HG03442 (cell line): ENCODE data around the gene ESRRA.
A peak's percentile ranks its signal among the peaks of the same experiment; 100 is the strongest.
"Not testable (repeated sequence)": the region's sequence is repeated elsewhere in the genome, so short reads cannot be mapped to it uniquely, and the experiment has no call there.

Source experiments
- ATAC-seq: cut with Tn5 transposase; IDR thresholded peaks from one replicate; pipeline ENCODE4 v1.9.1; 2021; ENCODE audit warnings: mild to moderate bottlenecking, moderate library complexity; ENCODE audit not compliant: unreplicated experiment

Gene ESRRA

DNA sequence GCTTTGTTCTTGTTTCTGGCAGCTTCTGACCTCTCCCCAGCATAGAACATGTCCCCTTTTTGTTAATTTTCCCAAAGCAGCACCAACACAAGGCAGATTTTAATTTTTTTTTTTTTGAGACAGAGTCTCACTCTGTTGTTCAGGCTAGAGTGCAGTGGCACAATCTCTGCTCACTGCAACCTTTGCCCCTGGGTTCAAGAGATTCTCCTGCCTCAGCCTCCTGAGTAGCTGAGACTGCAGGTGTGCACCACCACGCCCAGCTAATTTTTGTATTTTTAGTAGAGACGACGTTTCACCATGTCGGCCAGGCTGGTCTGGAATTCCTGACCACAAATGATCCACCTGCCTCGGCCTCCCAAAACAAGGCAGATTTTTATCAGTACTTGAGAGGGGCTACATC lies 2.5 kb downstream of the ESRRA start:
- not testable (repeated sequence) for ATAC-seq

DNA sequence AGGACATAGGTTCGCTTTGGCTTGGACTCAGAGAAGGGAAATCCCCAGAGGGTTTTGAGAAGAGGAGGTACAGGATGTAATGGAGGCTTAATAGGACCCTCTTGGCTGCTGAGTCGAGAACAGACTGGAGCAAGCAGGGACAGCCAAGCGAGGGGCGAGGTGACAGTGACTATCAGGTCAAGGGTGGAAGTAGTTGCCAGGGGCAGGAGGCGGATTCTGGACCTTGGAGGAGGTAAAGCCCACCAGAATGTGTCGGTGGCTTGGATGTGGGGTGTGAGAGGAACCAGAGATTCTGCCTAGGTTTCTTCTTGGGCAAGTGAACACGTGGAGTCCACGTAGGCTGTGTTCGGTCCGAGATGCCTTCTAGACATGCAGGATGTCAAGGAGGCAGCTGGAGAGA lies 7.6 kb downstream of the ESRRA start:
- ATAC-seq = no peak

DNA sequence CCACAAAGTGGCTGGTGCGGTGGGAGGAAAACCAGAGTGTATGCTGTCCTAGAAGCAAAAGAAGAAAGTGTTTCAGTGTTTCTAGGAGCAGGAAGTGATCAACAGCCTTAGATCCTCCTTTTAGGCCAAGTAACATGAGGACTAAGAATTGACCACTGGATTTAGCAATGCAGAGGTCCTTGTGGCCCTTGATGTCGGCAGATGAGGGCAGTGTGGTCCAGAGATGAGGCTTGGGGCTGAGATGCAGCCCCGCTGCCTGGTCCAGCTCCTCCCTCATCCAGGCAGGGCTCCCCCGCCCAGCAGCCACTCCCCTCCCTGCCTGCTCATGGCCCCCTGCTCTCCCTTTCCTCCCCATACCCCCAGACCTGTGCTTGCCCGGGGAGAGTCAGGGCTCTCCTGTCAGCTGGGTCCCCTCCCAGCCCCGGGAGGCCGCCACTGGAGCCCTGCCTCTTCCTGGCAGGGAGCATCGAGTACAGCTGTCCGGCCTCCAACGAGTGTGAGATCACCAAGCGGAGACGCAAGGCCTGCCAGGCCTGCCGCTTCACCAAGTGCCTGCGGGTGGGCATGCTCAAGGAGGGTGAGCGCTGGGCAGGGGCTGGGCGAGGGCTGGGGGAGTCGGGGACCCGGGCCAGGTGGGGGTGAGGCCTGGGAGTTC lies 8.3 kb downstream of the ESRRA start:
- no peak for ATAC-seq

DNA sequence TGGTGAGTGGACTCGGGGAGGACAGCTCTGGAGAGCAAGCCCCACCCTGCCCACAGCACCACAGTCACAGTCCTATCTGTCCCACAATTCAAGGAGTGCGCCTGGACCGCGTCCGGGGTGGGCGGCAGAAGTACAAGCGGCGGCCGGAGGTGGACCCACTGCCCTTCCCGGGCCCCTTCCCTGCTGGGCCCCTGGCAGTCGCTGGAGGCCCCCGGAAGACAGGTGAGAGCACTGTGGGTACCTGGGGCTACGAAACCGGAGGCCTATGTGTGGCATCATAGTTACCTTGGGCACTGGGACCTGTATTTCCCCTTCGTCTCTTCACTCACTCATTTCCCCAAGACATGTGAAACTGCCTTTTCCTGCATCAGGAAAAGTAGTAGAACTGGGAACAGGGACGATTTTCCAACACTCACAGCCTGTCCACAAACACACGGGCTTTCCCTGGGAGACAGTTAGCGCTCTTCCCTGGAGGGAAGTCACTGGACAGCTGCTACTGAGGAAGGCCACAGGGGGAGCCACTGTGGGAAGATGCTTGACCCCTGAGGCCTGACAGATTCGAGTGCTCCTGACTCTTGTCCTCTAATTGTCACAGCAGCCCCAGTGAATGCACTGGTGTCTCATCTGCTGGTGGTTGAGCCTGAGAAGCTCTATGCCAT lies 9.0 kb downstream of the ESRRA start:
- no peak for ATAC-seq

DNA sequence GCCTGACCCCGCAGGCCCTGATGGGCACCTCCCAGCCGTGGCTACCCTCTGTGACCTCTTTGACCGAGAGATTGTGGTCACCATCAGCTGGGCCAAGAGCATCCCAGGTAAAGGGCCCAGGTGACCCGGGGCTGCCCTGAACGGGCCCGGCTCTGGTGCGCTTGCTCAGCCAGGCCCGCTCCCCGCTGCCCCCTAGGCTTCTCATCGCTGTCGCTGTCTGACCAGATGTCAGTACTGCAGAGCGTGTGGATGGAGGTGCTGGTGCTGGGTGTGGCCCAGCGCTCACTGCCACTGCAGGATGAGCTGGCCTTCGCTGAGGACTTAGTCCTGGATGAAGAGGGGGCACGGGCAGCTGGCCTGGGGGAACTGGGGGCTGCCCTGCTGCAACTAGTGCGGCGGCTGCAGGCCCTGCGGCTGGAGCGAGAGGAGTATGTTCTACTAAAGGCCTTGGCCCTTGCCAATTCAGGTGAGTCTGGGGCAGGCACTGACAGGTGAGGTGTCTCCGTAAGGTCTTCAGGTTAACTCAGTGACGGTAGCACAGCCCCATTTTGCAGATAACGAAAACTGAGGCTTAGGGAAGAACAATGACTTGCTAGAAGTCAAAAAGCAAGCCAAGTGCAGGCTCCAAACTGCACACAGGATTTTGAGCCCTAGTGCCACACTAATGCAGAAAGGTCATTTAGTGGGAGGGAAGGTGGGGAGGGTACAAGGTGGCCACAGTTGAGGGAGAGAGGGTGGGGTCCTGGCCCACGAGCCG lies 9.7 kb downstream of the ESRRA start:
- ATAC-seq = no peak

DNA sequence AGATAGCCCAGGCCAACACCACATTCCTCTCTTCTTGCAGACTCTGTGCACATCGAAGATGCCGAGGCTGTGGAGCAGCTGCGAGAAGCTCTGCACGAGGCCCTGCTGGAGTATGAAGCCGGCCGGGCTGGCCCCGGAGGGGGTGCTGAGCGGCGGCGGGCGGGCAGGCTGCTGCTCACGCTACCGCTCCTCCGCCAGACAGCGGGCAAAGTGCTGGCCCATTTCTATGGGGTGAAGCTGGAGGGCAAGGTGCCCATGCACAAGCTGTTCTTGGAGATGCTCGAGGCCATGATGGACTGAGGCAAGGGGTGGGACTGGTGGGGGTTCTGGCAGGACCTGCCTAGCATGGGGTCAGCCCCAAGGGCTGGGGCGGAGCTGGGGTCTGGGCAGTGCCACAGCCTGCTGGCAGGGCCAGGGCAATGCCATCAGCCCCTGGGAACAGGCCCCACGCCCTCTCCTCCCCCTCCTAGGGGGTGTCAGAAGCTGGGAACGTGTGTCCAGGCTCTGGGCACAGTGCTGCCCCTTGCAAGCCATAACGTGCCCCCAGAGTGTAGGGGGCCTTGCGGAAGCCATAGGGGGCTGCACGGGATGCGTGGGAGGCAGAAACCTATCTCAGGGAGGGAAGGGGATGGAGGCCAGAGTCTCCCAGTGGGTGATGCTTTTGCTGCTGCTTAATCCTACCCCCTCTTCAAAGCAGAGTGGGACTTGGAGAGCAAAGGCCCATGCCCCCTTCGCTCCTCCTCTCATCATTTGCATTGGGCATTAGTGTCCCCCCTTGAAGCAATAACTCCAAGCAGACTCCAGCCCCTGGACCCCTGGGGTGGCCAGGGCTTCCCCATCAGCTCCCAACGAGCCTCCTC lies 10.6 kb downstream of the ESRRA start:
- not testable (repeated sequence) for ATAC-seq

DNA sequence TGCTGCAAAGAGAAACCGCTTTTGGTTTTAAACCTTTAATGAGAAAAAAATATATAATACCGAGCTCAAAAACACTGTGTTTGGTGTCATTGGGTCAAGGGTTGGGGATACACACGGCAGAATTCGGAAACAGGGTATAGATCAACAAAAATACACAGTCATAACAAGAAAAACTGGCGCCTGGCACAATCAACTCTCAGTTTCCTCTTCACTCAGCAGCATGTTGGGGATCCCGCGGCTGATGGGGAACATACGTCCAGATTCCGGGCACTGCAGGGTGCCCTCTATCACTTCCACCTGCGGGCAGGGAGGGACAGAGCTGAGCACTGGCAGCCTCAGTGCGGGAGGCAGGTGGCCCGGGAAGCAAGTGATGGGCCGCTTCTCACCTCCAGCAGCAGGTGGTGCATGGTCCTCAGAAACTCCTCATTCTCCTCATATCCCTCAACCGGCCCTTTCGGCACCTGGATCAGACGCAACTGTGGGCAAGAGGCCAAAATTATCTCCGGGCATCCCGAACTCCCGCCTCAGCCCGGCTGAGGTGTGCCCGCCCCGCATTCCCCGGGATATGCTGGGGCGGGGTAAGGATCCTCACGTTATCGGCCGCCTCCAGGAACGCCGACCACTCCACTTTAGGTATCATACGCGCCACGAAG lies 11.5 kb downstream of the ESRRA start:
- ATAC-seq = peak; percentile 0

DNA sequence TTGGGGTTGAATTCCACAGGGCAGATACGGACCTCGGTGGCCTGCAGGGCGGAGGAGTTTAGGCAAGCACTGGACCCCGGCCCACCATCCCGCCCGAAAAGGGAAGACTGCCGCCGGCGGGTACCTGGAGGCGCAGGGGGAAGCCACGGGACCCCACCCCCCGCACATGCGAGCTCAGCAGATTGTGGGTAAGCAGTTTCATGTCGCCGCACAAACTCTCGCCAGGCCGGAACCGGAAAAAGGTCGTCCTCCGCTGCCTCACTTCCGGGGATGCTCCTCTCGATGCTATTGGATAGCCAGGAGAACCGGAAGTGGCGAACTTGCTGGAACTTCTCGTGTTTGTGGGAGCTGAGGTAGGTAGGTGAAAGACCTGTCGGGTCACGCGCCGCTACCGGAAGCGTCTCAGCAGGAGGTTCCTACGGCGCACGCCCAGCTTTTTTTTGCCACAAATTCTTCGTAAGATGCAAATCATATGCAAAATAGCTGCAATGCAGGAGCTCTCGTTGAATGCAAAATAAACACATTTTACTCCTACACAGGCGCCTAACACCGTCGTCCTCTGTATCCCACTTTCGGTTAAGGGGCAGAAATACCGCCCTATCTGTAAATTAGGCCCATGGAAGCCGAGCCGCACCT lies 12.1 kb downstream of the ESRRA start, which contains the start of gene TRMT112:
TRMT112 (minus strand) TSS at position 235 of the 636 bp plus-strand sequence; CDS start at position 202, 33 bp downstream.
- peak; percentile 59 for ATAC-seq

DNA sequence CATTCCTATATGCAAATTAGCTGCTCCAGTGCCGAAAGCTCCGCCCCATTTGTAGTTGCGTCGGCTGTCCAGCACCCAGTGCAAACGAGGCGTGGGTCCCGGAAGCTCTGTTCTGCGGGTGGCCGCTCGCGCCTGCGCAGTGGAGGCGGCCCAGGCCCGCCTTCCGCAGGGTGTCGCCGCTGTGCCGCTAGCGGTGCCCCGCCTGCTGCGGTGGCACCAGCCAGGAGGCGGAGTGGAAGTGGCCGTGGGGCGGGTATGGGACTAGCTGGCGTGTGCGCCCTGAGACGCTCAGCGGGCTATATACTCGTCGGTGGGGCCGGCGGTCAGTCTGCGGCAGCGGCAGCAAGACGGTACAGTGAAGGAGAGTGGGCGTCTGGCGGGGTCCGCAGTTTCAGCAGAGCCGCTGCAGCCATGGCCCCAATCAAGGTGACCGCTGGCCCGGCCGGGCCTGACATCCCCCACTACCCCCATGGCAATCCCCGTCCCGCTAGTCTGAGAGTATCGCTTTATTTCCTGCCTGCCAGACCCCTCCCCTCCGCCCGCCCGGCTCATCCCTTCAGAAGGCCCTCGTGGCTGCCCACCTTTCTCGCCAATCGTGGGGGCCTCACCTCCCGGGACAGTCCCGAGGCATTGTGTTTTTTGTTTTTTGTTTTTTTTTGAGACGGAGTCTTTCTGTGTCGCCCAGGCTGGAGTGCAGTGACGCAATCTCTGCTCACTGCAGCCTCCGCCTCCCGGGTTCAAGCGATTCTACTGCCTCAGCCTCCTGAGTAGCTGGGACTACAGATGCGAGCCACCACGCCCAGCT lies 12.8 kb downstream of the ESRRA start, which contains the start of gene PRDX5:
PRDX5 (plus strand) TSS at position 161 of the 805 bp plus-strand sequence; CDS start at position 256, 95 bp downstream.
- ATAC-seq = peak; percentile 69

DNA sequence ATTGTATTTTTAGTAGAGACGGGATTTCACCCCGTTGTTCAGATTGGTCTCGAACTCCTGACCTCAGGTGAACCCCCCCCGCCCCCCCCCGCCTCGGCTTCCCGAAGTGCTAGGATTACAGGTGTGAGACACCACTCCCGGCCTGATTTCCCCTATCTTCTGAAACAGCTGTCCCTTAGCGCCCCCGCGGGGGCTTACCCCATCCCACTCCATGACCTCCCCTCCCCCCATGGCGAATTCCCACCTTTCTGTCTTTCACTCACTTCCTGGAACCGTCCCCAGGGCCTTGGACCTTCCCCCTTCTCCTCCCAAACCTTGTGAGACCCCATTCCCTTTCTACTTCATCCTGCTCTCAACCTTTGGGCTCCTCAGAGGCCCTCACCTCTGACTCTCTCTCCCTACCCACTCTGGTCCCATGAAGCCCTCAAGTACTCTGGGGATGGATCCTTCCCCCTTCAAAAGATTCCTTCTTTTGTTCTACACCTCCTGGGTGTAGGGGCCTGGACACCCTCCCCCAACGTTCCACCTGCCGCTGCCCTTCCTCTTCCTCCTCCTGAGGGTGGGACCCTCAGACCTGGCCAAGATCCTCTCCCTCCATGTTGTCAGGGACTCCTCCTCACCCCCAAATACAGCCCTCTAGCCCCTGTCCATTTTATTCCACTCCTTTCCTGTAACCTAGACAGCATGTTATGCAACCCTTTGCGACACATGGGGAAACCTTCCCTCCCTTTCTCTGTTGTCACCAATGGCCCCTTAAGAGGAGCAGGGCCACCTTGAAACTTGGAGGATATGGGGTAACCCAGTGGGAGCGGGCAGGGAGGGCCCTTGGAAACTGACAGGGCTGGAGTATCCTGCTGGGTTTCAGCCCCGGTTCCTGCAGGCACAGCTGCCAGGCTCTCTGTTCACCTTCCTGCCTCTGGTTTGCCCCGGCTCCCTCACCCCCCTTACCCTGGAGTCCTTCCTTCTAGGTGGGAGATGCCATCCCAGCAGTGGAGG lies 13.7 kb downstream of the ESRRA start:
- ATAC-seq = no peak

DNA sequence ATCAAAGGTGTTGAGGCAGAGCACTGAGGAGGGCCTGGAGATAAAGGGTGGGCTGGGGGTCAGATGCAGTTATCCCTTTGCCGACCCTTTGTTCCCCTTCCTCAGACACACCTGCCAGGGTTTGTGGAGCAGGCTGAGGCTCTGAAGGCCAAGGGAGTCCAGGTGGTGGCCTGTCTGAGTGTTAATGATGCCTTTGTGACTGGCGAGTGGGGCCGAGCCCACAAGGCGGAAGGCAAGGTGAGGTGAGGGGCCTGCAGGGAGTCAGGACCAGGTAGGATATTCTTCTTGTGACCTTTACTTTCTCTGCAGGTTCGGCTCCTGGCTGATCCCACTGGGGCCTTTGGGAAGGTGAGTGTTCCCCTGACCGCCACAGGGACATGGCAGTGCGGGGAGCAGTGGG lies 15.2 kb downstream of the ESRRA start:
- ATAC-seq = no peak

DNA sequence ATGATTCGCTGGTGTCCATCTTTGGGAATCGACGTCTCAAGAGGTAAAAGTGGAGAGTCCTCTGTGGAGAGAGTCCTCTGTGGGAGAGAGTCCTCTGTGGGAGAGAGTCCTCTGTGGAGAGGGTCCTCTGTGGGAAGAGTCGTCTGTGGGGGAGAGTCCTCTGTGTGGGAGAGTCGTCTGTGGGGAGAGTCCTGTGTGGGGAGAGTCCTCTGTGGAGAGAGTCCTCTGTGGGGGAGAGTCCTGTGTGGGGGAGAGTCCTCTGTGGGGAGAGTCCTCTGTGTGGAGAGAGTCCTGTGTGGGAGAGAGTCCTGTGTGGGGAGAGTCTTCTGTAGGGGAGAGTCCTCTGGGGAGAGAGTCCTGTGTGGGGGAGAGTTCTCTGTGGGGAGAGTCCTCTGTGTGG lies 15.7 kb downstream of the ESRRA start:
- no peak for ATAC-seq

DNA sequence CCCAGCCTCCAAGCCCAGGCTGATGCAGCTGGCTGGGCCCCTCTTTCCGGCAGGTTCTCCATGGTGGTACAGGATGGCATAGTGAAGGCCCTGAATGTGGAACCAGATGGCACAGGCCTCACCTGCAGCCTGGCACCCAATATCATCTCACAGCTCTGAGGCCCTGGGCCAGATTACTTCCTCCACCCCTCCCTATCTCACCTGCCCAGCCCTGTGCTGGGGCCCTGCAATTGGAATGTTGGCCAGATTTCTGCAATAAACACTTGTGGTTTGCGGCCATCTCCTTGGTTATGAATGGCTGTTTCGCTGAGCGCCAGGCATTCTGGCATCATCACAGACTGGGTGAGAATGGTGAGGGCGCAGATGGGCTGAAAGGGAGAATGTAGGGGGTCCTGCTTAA lies 16.2 kb downstream of the ESRRA start:
- no peak for ATAC-seq

DNA sequence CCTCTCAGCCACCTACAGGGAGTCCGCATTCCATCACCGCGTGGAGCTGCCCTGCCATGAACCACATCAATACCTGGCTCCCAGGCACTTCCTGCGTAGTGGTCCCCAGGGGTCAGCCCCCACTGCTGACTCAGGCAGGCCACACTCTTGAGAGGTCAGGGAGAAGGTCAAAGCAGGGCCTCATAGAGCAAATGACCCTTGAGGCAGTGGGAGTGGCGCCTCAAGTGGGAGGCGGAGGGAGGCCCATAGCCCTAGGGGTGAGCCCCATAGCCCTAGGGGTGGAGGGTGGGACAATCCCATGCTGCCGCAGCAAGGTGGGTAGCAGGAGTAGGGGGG lies 17.6 kb downstream of the ESRRA start:
- ATAC-seq = no peak

DNA sequence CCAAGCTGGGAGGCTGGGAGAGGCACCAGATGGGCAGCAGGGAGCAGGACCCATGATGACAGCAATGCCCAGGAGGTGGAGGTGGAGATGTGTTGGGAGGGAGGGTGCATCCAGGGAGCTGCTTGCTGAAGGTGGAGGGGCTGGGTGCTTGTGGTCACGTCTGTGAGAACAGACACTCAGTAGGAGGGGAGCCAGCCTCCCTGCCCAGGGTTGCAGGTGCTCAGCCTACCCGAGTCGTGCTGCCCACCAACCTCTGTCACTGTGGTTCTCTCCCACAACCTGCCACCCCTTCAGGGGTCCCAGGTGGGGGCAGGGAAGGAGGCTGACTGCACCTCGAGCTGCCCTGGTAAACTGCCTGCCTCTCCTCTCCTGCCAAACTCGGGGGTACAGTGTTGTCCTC lies 18.0 kb downstream of the ESRRA start:
- ATAC-seq = no peak

DNA sequence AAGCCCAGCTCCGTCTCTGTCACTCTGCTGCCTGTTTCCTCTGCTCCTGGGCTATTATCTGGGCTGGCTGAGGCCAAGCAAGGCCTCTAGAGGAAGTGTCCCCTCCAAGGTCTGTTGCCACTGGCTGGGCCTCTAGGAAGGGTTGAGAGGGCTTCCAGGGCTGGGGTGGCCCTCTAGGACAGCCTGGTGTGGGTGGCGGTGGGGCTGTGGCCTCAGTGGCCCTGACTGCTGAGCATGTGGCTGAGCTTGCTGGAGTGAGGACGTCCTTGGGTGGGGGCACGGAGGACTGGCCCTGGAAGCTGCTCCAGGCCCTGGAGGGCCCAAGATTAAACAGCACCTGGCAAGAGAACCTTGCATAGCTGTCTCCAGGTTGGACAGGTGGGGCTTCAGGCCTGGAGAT lies 18.7 kb downstream of the ESRRA start:
- ATAC-seq = not testable (repeated sequence)

DNA sequence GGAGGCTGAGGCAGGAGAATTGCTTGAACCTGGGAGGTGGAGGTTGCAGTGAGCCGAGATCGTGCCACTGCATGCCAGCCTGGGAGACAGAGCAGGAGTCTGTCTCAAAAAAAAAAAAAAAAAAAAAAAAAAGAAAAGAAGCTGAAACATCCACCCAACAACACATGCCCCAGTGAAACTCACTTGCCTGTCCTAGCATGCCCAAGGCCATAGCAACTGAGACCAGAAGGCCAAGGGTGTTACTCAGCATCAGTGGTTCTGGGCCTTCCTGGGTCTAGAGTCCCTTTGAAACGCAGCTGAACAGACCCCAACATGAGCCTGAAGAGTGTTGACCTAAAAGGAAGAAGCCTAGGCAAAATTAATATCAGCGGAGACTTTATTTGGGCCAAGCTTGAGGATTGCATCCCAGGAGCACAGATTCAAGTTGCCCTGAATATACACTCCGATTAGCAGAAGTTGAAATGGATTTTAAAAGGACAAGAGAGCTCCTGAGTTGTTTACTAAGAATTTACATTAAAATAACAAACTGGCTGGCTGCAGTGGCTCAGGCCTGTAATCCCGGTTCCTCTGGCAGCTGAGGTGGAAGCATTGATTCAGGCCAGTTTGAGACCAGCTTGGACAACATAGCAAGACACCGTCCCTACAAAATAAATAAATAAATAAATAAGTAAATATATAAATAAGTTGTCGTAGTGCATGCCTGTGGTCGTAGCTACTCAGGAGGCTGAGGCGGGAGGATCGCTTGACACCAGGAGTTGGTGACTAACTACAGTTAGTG lies 19.6 kb downstream of the ESRRA start:
- ATAC-seq = no peak
